Ascending aorta (tissue), 2 donors: Measurements from ENCODE around the gene PLK5. TPM values are rescaled to one million over a fixed set of nuclear protein-coding genes. Genes with fewer than 3 reads are reported as not detected.

Experiments used
- DNase-seq, 2 donors: peaks; one replicate each; pipeline ENCODE4 v3.0.0-alpha.2; 2019; ENCODE audit warnings: low spot score in 2 of 2
- H3K27ac ChIP-seq, 2 donors: fragments of 200-600 bp; sonication (generic); one replicate each; pipeline ENCODE4 v1.5.1; 2016 to 2017; ENCODE audit warnings: mild to moderate bottlenecking in 1 of 2
- H3K27me3 ChIP-seq: fragments of 200-600 bp; sonication (generic); one replicate; pipeline ENCODE4 v1.5.1; 2017
- H3K36me3 ChIP-seq, 2 donors: fragments of 200-600 bp; sonication (generic); one replicate each; pipeline ENCODE4 v1.5.1; 2016
- H3K4me1 ChIP-seq, 2 donors: fragments of 200-600 bp; sonication (generic); one replicate each; pipeline ENCODE4 v1.5.1; 2016 to 2017; ENCODE audit warnings: mild to moderate bottlenecking in 1 of 2
- H3K4me3 ChIP-seq, 2 donors: fragments of 200-600 bp; sonication (generic); one replicate each; pipeline ENCODE4 v1.5.1; 2016 to 2017; ENCODE audit warnings: mild to moderate bottlenecking in 1 of 2
- H3K9me3 ChIP-seq, 2 donors: fragments of 200-600 bp; sonication (generic); one replicate each; pipeline ENCODE4 v1.5.1; 2016
- CTCF ChIP-seq, 3 experiments: fragments of 200-600 bp in 2 of 3; fragments of 450-650 bp in 1 of 3; sonication (generic) in 2 of 3; IDR thresholded peaks; one replicate each; pipeline ENCODE4 v1.5.1; 2016 to 2019; ENCODE audit warnings: antibody characterized with exemption in 3 of 3, mild to moderate bottlenecking in 1 of 3, moderate library complexity in 1 of 3
- intact Hi-C: fragments of 100-400 bp; cut with DNase I; formaldehyde crosslinking; loops from one replicate; pipeline ENCODE4 v1.15.1; 2023
- total RNA-seq: library from RNA; depleted of rRNA; stranded (reverse); fragments of >200 nt; gene quantifications from one replicate; pipeline ENCODE4 v1.1.0, GENCODE V29; 2016

The PLK5 gene
- total RNA-seq, 1 donor from 2014 or later: not detected

- TF ChIP-seq CTCF (IDR thresholded peaks at IDR 0.05): no peak
- Histone ChIP-seq H3K36me3 (no peaks in the 10 kb centered on the region), H3K27ac (no peak overlapping the region), H3K27me3 (no peaks in the 10 kb centered on the region), H3K9me3 (no peaks in the 10 kb centered on the region), H3K4me1 (peaks cover 0 to 2% of the 10 kb centered on the region in 2 donors), H3K4me3 (no peak overlapping the region)
- intact Hi-C loops: no loop called here
- no peak for DNase-seq
These were observed 16.6 kb downstream of the PLK5 start for GRCh38 chr19:1540365-1540925.

GRCh38 chr19:1549332-1549945 lies 25.6 kb downstream of the PLK5 start:
- no peaks in the 10 kb centered on the region for H3K4me1 ChIP-seq
- H3K27me3 ChIP-seq: no peaks in the 10 kb centered on the region
- no peak overlapping the region for H3K27ac ChIP-seq
- DNase-seq: no peak
- intact Hi-C loops: loop anchor here (5.0 kb wide), 1 partner anchor 278 kb away; no protein-coding TSS in a partner anchor
- no peak for TF ChIP-seq CTCF (IDR thresholded peaks at IDR 0.05)
- H3K36me3 ChIP-seq: no peaks in the 10 kb centered on the region
- H3K9me3 ChIP-seq: no peaks in the 10 kb centered on the region
- no peak overlapping the region for H3K4me3 ChIP-seq

GRCh38 chr19:1551068-1552040 lies 27.5 kb downstream of the PLK5 start:
- DNase-seq: no peak
- no peak for TF ChIP-seq CTCF (IDR thresholded peaks at IDR 0.05)
- Histone ChIP-seq H3K4me3 (no peak overlapping the region), H3K9me3 (no peaks in the 10 kb centered on the region), H3K4me1 (no peaks in the 10 kb centered on the region), H3K36me3 (peaks cover 5 to 8% of the 10 kb centered on the region in 2 donors), H3K27ac (no peak overlapping the region), H3K27me3 (no peaks in the 10 kb centered on the region)
- intact Hi-C loops: no loop called here

GRCh38 chr19:1553415-1553814 lies 29.5 kb downstream of the PLK5 start:
- intact Hi-C loops: no loop called here
- Histone ChIP-seq H3K36me3 (peaks cover 5 to 8% of the 10 kb centered on the region in 2 donors), H3K27ac (no peak overlapping the region), H3K4me1 (no peaks in the 10 kb centered on the region), H3K9me3 (no peaks in the 10 kb centered on the region), H3K27me3 (no peaks in the 10 kb centered on the region), H3K4me3 (no peak overlapping the region)
- no peak for TF ChIP-seq CTCF (IDR thresholded peaks at IDR 0.05)
- DNase-seq: no peak

GRCh38 chr19:1554968-1555367 lies 31.1 kb downstream of the PLK5 start:
- intact Hi-C loops: no loop called here
- no peak for DNase-seq
- TF ChIP-seq CTCF (IDR thresholded peaks at IDR 0.05): no peak

More at GRCh38 chr19:1554968-1555367, 31.1 kb downstream of the PLK5 start:
- Histone ChIP-seq H3K4me3 (no peak overlapping the region), H3K36me3 (peaks cover 5 to 8% of the 10 kb centered on the region in 2 donors), H3K27ac (no peak overlapping the region), H3K9me3 (no peaks in the 10 kb centered on the region), H3K4me1 (no peaks in the 10 kb centered on the region), H3K27me3 (no peaks in the 10 kb centered on the region)
